HG03575 (cell line): ENCODE data around the gene TIFAB.

Experiments
- ATAC-seq: cut with Tn5 transposase; IDR thresholded peaks from one replicate; pipeline ENCODE4 v1.9.1; 2021; ENCODE audit not compliant: unreplicated experiment, insufficient number of reproducible peaks, low FRiP score; ENCODE audit errors: extremely low read depth

The TIFAB gene

DNA sequence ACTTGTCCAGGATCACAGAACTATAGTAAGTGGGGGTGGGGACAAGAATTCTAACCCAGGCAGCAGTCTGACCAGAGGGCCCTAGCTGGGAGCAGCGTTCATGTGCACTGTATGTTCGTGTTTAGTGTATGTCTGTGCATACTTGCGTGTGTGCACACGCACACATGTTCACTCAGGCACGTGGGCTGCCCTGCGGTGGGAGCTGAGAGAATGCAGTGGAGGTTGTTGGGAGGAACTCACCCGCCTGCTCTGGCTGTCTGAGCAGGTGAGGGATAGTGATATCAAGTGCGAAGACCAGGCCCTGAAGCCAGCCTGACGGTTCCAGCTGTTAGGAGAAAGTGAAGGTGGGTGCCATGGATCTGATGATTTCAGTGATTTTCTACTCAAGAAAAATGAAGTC, 5.9 kb downstream of the TIFAB start:
- ATAC-seq, result no peak

DNA sequence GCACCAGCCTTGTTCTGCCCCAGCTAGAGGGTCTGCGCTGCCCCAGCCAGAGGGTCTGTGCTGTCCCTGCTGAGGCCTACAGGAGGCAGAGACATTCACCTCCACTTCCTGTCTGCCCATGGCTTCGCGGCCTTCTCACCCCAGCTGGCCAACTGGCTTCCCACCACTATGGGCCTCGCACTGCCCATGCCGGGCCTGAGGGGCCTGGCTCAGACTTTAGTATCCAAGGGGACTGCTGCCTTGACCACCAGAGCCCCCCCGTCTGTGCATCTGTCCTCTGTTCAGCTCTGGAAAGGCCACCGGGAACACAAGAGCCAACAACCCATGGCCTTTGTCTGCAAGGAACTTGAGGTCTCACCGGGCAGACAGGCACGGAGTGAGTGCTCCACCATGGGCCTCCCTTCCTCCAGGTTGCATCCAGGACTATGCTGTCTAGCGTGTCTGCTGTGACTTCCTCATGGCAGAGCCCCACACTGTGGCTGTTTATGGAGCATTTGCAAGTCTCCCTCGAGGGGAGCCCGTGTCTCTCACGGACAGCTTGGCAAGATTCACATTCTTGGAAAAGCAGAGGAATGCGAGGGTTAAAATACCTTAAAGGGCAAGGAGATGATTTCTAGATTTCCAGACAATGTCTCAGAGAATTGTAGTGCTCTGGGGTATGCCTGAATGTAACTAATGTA, 6.7 kb downstream of the TIFAB start:
- ATAC-seq, result no peak

DNA sequence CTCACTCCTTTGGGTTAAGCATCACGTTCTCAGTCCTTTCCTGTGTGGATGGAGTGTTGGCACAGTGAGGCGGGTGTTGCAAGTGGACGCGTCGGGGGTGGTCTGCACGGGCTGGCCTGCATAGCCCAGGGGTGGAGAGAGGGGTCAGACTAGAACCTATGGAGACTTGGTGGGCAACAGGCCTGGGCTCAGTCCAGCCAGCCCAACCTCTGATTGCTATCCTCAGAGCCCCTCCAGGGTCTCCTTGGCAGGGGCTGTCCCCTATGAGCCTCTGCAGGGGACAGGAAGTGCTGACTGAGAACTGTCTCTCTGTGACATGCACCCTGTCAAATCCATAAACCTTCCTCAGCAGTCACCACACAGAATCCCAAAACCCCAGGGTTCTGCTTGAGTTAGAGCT, 7.3 kb downstream of the TIFAB start:
- ATAC-seq, result no peak

DNA sequence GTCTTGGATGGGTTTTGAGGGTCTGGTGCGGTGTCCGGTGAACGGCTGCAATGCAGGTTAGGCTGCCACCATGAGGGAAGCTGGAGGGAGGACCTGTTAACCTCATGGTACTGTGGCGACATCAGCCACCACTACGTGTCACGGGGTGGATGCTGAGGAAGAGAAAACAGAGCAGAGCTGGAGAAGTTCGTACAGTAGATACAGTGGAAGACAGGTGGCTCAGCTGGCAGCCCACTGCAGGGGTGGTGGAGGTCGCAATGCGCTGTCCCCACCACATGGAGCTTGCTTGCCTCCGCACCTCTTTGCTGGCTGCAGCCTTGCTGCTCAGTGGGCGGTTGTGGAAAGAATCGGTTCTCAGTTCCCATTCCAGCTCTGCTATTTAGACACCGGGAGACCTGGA, 7.8 kb downstream of the TIFAB start:
- ATAC-seq, result no peak

DNA sequence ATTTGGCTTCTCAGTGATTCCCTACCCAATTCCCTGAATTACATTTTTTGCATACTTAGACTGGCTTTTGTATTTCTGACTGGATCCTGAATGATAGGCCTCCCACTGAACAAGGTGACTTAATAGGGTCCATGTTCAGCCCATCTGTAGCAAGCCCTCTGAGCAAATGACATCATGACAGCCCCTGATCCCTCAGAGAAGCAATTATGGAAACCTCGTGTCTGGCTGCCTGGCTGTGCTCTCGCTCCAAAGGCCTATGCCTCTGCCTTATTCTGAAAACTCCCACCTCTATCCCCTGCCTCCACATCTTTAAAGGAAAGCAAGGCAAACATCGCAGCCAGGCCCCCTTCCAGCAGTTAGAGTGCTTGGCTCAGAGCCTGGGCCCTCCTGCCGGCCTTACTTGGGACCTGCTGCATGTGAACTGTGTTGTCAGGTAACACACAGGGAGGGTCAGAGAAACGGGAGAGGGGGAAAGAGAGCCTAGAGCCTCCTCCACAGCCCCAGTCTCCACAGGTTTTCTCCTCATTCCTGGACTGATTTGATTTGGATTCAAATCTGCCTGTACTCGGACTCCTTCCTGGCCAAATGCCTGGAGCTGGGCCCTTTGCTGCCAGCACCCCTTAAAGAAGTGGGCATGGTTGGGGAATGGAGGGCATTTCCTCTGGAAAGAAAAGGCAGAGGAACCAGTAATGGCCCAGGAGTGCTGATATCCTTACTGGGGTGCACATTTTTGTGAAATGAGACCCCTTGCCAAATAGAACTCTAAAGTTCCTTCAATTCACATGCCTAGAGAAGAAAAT, 8.8 kb downstream of the TIFAB start:
- ATAC-seq, result no peak

DNA sequence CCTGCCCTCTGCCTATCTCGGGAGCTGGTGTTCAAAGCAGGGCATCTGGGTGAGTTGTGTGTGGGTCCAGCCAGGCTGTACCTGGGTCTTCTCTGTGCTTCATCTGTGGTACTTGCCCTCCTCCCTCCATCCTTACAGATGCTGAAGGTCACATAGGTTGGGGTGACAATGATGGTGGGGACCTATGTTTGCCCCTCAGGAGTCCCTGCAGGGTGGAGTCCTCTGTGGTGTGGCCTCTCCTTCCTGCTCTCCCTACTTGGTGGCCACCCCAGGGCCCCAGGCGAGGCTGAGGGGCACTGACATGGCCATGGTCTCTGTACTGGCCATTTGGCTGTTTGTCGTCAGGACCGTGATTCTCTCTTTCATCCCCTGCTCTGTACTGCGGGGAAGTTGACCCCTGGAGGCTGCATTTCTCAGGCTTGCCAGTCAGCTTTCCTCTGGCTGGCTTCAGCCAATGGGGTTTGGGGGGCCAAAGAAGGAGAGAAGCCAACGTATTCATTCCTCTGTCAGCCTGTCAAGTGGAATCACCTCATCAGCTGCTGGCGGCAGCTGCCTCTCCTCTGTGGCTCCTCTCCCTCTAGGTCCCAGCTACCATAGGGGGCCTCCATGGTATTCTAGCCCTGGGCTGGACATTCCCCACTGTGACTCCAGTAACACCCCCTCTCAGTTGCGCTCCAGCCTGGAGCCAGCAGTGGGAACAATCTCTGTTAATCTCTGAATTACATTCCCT, 9.6 kb downstream of the TIFAB start:
- ATAC-seq, result no peak

DNA sequence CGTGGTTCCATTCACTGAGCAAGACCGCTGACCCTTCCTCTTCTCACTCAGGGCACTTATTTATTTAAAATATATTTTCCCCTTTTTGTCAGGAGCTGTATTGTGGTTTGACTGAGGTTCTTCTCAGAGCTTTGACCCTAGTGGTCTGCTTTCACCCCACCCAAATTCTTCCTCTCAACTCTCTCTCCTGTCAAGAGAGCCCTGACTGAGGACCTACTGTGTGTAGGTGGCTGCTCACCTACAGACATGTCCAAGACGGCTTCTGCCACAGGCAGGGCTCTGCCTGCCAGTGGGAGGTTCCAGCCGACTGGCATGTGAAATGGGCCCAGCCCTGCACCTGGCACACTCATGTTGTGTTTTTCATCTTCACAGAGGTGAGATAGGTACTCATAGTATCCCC, 10.2 kb downstream of the TIFAB start:
- ATAC-seq, result no peak

DNA sequence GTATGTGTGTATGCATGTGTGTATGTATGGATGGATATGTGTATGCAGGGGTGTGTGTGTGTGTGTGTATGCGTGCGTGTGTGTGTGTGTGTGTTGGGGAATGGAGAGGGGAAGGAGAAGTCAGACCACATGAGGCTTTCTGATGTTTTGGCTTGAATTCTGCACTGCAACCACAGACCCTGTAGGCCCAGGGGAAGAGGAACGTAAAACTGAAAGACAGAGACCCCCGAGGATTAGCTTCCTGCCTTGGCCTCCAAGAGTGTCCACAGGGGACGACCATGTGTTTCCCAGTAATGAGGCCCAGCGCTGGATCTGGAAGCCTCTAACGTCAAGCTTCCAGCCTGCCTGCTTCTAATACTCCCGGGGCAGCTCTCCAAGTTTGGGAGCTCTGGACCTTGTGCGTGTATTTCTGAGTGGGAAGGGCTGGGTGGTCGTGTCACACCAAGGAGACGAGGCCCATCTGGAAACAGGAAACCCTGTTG, 10.8 kb downstream of the TIFAB start:
- ATAC-seq, result no peak

DNA sequence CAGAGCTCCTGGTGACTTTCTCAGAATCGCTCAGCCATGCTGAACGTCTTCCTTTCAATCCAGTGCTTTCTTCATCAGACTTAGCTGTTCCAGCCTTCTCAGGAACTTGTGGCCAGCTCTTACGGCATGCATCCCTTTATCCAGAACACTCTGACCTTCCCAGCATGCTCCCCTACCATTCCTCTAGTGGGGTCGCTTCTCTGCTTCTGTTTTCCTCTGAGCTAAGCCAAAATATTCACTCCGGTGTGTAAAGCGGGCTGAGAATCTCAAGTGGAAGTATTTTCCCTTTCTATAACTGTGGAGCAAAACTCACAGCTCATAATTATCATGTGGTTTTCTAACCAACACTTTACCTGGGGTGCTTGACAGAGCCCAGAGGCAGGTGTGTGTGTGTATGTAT, 11.2 kb downstream of the TIFAB start:
- ATAC-seq, result no peak

DNA sequence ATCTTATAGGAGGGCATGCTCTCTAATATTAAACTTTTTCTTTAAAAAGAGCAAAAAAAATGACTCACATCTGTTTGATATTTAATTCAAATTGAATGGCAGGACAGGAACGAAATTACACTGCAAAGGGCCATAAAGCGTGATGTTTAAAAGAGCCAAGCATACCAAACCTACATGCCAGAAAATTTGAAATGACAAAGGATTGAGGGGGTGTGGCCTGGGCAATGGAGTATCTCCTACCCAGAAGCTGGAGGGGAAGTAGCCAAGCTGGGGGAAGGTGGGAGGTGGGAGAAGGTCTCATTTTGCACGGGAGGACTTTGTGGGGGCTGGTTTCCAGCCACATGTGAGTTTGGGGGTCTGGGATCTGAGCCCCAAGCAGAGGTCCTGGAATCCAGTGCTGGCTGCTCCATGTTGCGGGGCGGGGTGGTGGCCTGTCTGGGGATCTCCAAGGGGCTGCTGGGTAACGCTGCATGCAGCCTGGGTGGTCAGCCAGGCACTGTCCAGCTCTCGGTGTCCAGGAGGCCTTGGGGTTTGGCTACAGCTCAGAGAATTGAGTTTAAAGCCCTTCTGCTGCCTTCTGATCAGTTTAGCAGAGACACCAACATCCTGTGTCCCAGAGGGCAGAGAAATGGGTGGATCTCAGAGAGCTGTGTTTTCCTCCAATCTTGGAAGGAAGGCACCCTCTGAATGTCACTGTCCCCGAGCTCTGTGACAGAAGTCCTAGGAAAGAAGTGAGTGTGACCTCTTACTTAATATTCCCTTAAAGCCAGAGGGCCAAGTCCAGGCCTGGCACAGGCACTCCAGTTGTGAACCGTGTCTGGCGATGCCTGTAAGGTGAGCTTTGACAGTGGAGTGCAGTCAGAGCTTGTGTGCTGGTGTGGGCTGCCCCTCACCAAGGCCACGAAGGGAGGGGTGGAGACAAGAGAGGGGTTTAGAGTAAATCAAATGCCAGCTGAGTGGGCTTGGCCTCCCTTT, 12.6 kb downstream of the TIFAB start:
- ATAC-seq, result no peak

DNA sequence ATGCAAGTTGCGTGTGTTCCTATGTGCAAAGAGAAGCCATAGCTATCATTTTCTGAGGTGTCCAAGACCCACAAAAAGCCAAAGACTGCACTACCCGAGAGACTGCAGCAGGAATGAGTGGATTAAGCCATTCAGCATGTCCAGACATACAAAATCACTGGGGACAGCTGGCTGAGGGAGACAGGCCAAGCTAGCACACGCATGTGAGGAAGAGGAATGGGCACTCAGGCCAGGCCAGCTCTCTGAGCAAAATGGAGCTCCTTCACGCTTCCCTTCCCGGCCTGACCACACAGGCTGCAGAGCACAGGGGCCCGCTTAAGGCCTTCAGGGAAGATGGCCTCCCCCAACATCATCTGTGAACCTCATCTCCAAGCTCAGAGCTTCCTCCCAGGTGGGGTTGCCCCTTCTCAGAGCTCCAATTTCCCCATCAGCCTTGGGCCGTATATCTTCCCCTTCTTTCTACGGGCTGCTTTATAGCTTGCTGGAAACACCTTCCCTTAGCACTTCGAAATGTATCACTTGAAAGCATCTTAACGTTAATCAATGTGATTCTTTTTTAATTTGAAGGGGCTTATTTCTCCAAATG, 13.4 kb downstream of the TIFAB start:
- no peak for ATAC-seq

DNA sequence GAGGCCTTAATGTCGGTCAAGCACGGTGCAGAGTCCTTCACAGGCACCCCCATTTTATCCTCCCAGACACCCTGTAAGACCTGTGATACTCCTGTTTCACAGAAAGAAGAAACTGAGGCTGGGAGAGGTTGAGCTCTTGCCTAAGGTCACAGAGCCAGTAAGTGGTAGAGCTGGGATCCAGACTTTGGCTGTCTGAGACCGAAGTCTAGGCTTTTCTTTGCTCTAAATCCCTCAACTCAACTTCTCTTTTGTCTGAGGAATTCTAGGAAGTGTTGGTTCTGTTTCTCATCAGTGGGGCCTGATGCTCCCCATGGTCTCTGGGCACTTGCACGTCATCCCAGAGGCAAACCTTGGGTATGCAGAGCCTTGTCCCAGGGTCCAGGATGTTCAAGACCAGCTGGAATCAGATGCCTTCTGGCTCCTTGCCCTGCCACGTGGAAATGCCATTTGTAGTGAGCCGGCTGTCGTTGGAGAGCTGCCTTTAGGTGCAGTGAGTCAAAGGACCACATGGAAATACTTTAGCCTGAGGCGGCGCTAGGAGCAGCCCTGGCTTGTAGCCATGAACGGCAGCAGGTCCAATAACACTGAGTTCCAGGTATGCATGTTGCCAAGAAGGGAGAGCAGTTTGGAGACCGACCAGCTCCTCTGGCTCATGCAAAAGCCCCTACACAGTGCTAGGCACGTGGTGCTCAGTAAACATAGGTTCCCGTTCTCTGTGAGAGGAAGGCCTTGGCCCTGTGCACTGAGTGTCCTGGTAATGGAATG, 14.2 kb downstream of the TIFAB start:
- ATAC-seq, result no peak

DNA sequence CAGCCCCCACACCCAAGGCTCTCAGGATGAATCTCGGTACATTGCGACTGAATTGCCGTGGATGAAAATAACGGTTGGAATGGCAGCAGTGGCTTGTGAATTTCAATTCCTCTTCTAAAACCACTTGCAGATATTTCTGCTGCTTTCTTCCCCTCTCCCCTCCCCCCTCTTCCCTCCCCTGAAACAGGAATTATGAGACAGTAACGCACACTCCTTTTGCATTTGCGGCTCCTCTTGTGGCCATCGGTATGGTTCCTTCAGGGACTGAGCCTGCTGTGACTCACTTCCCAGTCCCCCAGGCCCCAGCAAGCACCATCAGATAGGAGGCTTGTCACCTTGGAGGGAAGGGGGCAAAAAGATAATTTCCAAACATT, 14.7 kb downstream of the TIFAB start:
- no peak for ATAC-seq

DNA sequence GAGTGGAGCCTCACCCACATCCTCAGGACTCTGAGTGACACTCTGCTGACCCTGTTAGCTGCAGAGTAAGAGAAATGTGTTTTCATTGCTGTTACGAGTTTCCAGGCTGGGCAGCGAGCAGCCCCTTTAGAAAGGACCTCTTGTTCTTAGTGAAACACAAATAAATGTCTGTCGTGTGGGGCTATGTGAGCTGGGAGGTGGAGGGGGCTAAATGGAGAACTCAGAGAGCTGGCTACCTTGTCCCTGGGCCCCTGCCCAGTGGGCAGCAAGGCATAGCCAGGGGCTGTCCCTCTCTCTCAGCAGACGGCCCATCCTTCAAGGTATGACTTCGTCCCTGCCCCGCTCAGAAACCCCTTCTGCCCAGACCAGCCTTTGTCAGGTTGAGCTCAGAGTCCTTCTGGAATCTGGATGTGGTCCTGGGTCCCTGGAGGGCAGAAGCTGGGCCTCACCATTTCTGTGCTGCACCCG, 15.2 kb downstream of the TIFAB start:
- no peak for ATAC-seq

DNA sequence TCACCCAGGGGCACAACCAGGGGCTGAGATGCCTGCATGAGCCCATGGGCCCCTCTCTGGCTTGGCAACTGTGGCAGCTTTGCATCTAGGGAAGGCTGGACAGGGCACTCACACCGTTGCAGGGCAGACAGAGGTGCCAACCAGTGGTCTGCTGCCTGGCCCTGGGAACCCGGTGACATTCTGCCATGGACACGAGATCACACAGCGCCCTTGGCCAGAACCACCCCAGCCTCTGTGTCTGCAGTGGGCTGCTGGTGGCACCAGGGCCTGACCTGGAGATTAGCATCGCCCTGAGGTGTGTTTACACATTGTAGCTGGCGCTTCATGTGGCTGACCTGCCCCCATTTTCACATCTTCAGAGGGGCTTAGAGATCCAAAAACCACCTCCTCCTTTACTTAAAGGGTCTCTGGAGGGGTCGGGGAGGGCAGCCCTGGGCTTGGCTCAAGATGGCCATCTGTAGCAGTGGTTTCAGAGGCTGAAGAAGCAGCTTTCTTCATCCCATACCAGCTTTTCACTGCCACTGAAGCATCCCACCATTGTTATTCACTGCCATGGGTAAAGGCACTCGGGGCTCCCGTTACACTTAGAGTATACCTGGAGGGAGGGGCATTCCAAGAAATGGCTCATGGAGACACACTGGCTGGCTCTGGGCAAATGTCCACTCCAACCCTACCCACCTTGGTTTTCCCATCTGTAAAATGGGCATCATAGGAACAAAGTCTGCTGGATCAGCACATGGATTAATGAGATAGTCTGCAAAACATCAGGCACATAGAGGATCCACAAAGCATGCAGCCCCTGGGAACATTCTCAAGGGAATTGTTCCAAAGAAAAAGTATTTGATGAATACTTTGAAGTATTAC, 16.5 kb downstream of the TIFAB start:
- ATAC-seq, result no peak

DNA sequence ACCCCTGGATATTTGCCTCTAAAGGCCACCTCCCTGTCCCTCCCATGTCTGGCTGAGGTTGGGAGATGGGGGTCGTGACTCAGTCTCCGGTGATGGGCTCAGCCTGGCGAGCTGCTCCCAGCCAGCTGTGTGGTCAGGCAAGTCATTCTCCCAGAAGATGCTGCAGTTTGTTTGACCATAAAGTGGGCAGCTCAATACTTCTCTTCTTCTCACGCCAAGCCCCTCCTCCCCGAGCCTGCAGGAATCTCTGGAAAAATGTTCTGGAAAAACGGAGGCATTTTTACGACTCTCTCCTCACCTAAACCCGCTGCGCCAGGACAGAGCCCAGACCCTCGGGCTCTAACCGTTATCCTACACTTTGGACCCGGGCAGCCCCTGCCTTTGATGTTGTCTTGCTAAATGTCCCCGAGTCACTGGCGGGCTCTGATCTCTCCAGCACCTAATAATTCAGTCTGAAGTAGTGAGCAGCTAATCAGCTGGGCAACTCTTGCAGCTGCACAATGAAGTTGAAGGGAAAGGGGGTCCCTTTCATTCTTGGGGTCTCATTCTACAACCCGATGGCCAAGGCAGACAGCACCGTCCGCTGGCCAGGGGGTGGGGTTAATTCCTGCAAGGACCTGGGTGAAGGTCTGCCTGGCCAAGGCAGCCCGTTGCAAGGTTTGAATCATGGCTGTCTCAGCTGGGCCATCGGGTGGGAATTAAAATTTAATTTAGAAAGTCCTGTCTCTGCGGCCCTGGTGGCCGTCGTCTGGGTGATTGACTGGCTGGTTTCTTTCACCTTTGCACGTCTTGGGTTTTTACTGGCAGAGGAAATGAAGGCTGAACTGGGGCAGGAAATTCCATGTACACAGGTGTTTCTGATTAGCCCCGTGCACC, 17.3 kb downstream of the TIFAB start:
- no peak for ATAC-seq
